Sciatic nerve (tissue), 2 donors: Measurements from ENCODE around the gene NECAB2. TPM values are rescaled to one million over a fixed set of nuclear protein-coding genes. Genes with fewer than 3 reads are reported as not detected.
"Not testable (repeated sequence)": the region's sequence is repeated elsewhere in the genome, so short reads cannot be mapped to it uniquely, and the experiment has no call there.

ENCODE experiments used
- ATAC-seq: fragments of 200-7000 bp; cut with Tn5 transposase; one replicate; pipeline ENCODE4 v1.9.1; 2020; ENCODE audit warnings: mild to moderate bottlenecking, moderate library complexity
- DNase-seq: peaks from one replicate; pipeline ENCODE4 v3.0.0-alpha.2; 2020; ENCODE audit warnings: low spot score
- intact Hi-C: fragments of 100-400 bp; cut with DNase I; formaldehyde crosslinking; loops from one replicate; pipeline ENCODE4 v1.14.2; 2022
- total RNA-seq: library from RNA; stranded (reverse); fragmentation: NEBNext Ultra II Directional; extraction: Animal tissue kit (Norgen Biotek cat#: 25700); gene quantifications from one replicate; pipeline ENCODE4 v1.2.1, GENCODE V29; 2021
- donor health status: DM: no; HTN: no; CAD: no.
- donor health status: DM: no; HTN: no; CAD: no.

The NECAB2 gene
- total RNA-seq, 1 donor from 2014 or later, result 0.80 TPM

DNA sequence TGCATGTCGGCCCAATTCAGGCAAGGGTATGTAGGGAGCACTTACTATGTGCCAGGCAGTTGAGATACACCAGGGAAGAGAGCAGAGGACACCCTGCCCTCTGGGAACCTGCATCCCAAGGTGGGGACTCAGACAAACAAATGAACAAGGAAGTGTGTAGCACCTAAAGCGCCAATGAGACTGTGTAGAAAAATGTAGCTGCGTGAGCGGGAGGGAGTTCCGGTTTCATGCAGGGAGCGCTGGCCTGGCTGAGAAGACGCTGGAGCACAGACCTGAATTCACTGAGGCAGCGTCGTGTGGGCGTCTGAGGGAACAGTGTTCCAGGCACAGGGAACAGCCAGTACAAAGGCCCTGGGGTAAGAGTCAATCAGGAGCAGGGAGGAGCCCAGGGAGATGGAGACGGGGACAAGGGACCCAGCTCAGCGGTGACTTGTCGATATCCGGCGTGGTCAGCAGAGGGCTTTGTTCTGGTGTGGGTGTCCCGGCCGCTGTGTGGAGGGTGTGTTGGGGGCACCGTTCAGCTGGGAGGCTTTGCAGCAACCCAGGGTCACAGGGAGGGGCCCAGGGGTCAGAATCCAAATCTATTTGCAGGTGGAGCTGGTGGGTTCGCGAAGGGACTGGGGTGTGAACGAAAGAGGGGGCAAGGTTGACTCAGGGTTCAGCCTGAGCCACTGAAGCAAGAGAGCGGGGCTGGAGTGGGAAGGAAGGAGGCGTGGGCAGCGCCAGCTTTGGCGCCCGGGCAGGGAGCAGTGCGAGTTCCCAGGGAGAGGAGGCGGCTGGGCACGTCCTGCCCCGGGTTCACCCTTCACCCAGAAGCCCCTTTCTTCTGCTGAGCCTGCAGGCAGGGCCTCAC is 32.8 kb upstream of the NECAB2 start:
- ATAC-seq, result no peak
- intact Hi-C loops, result no loop called here
- no peak for DNase-seq

- intact Hi-C loops, result no loop called here
- DNase-seq, result no peak
- ATAC-seq, result no peak
Measured at GRCh38 chr16:83935858-83936255, 32.2 kb upstream of the NECAB2 start.

GRCh38 chr16:83936581-83937165 is 31.4 kb upstream of the NECAB2 start:
- intact Hi-C loops, result no loop called here
- no peak for DNase-seq
- no peak for ATAC-seq

DNA sequence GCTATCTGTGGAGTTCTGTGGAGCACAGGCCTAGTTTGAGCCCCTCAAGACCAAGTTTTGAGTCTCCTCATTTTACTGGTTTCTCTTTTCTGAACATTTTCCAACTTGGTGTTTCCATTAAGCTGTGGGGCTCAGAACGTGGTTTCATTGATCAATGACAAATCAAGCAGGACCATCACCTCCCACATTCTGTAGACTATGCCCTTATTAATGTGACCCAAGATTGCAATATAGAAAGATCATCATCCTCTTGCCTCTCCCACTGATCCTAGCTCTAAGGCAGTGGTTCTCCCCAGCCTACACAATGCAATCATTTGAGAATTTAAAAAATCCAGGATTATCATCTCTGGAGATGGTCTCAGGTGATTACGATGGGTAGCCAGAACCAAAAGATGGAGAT is 30.8 kb upstream of the NECAB2 start:
- DNase-seq (no peak), ATAC-seq (no peak)
- intact Hi-C loops, result no loop called here

DNA sequence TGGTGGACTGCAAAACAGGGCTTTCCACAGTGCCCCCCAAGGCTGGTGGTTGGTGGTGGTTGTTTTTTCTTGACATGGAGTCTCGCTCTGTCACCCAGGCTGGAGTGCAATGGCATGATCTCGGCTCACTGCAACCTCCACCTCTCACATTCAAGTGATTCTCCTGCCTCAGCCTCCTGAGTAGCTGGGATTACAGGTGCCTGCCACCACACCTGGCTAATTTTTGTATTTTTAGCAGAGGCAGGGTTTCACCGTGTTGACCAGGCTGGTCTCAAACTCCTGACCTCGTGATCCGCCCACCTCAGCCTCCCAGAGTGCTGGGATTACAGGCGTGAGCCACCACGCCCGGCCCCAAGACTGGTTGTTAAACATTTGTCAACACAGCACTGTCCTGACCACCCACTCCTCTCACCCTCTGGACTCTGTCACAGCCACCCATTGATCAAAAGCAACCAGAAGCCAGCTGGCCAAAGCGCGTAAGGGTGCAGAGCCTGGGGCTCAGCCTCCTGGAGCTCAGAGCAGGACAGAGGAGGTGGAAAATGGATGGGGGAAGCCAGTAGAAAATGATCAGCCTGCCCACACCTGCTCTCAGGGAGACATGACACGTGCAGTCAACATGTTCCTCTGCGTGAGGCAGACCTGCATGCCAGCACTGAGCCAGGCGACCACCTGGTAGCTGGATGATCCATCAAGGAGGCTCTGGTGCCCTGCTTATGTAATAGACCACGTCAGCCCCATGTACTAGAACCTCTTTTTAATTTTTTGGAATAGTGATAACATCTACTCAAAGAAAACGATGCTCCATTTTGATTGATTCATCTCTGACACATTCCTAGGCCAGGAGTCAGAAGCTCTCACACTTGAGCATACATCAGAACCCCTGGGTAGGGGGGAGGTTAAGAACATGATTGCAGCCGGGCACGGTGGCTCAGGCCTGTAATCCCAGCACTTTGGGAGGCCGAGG is 29.8 kb upstream of the NECAB2 start:
- ATAC-seq, result no peak
- no peak for DNase-seq
- intact Hi-C loops, result no loop called here

- intact Hi-C loops, result no loop called here
- ATAC-seq (no peak), DNase-seq (no peak)
Measured at GRCh38 chr16:83939266-83939855, 28.7 kb upstream of the NECAB2 start.

- no peak for ATAC-seq
- intact Hi-C loops, result no loop called here
Measured at GRCh38 chr16:83940119-83940518, 27.9 kb upstream of the NECAB2 start.

DNA sequence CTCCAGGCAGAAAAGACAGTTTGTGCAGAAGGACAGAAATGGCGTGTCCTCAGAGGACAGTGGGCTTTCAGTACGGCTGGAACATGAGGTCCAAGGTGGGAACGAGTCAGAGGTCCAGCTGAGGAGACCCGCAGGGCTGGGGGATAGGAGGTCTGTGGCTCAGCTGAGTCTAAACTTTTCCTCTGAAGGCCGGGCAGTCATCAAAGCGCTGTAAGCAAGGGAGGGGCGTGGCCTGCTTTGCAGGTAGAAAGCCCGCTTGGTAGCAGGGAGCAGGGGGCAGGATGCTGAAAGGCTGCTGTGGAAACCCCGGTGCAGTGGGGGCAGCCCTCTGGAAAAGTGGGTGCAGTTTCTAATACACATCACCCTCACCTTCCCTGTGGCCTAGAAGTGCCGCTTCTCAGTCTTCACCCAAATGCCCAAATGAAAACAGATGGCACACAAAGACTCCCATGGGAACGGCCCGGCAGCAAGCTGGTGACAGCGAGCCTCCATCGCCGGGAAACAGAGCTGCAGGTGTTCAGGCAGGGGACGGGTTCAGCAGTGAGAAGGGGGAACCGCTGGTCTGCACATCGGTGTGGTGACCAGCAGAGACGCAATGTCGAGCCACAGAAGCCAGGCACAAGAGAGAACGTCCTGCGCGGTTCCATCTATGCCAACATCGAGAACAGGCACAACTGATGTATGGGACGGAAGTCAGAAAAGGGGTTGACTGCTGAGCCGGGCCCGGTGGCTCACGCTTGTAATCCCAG is 27.2 kb upstream of the NECAB2 start:
- intact Hi-C loops, result no loop called here
- no peak for ATAC-seq
- DNase-seq, result no peak

More at GRCh38 chr16:83940119-83940518, 27.9 kb upstream of the NECAB2 start:
- DNase-seq, result no peak

DNA sequence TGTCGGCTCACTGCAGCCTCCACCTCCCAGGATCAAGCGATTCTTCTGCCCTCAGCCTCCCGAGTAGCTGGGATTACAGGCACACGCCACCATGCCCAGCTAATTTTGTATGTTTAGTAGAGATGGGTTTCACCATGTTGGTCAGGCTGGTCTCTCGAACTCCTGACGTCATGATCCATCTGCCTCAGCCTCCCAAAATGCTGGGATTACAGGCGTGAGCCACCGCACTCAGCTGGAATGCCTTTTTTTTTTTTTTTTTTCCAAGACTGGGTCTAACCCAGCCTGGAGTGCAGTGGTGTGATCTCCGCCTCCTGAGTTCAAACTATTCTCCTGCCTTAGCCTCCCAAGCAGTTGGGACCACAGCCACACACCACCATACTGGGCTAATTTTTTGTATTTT is 26.5 kb upstream of the NECAB2 start:
- DNase-seq, ATAC-seq, intact Hi-C loops: not testable (repeated sequence)

- intact Hi-C loops, result no loop called here
- ATAC-seq, result no peak
- DNase-seq, result no peak
Measured at GRCh38 chr16:83942074-83942473, 26.0 kb upstream of the NECAB2 start.

DNA sequence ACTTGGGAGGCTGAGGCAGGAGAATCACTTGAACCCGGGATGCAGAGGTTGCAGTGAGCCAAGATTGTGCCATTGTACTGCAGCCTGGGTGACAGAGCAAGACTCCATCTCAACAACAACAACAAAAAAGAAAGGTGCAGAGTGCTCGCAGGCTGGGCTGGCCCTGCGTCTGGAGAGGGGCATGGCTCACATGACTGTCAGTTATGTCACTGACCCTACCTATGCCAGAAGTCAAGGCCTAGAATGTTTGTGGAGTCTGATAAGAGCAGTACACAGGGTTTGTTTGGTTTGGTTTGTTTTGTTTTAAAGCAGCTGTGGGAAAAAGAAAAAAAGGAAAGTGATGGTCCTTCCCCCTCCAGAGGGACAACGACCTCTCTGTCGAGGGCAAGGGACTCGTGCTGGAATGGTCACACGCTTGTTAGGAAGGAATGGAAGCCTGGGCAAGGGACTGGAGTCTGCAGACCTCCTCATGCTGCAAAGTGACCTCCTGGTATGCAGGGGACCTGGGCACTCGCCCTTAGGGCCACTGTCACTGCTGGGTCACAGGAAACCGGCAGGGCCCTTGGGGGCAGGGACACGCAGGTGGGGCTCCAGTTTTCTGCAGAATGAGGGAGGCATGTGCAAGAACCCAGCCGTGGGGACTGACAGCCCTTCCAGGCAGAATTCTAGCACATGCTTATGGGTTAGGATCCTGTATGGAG is 25.1 kb upstream of the NECAB2 start:
- no peak for DNase-seq
- intact Hi-C loops, result no loop called here
- ATAC-seq, result no peak

- no peak for ATAC-seq
- intact Hi-C loops, result no loop called here
Measured at GRCh38 chr16:83943516-83944050, 24.5 kb upstream of the NECAB2 start.

DNA sequence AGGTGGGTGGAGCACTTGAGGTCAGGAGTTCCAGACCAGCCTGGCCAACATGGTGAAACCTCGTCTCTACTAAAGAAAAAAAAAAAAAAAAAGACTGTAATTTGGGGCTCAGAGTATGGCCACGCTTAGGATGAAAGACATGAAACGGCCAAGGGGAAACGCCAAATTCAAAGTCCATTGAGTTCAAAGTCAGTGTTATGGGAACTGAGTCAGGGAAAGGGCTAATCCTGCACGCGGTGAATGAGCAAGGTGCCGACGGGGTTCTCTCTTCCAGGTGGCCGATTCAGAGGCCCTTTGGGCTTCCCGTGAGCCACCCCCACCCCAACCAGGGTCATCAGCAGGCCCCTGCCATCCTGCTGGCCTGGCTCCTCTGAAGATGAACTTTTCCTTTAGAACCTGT is 22.5 kb upstream of the NECAB2 start:
- no peak for DNase-seq
- intact Hi-C loops, result no loop called here
- no peak for ATAC-seq

More at GRCh38 chr16:83943516-83944050, 24.5 kb upstream of the NECAB2 start:
- no peak for DNase-seq

GRCh38 chr16:83946154-83946780 is 21.8 kb upstream of the NECAB2 start:
- ATAC-seq (peak; percentile 7), DNase-seq (no peak)
- intact Hi-C loops, result no loop called here

DNA sequence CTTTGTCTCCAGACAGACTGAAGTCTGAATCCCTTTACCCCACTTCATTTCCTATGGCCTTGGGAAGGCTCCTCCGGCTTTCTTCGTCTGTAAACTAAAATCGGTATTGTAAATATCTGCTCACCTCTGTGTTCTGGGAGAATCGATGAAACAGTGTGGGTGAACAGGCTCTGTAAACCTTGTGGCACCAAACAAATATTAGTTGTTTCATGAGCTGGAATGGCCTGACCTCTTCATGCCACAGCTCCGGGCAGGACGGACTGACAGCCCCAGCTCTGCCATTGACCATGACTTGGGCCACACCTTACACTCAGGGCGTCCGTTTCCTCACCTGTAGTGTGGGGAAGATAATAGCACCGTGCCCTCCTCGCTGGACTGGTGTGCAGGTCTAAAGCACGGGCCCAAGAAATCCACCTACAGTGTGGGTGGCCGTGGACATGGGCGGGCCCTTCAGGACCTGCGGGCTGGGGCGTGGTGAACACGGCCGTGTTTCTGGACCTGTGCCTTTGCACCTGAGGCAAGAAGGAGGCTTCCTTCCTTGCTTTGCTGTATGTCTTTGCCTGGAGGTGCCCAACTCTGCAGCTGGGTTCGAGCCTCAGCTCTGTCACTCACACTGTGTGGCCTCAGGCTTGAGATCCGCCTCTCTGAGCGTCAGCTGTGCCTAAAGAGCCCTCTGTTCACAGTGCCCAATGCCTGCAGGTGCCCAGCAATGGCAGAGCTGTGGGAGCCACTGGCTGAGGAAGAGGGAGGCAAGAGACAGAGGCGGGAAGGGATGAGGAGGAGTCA is 21.1 kb upstream of the NECAB2 start:
- ATAC-seq (no peak), DNase-seq (no peak)
- intact Hi-C loops, result no loop called here

GRCh38 chr16:83947642-83948234 is 20.3 kb upstream of the NECAB2 start:
- intact Hi-C loops, result no loop called here
- no peak for DNase-seq
- ATAC-seq, result no peak
